ENCODE data around the gene ERN1. TPM values are rescaled to one million over a fixed set of nuclear protein-coding genes. Genes with fewer than 3 reads are reported as not detected.
A peak's percentile ranks its signal among the peaks of the same experiment; 100 is the strongest.

ERN1 gene
- total and polyA plus RNA-seq, 2 donors from 2014 or later: 2.8 to 37.0 TPM

GRCh38 chr17:64153565-64154312 is 23.8 kb upstream of the ERN1 start:
- intact Hi-C loops (cut with DNase I): loop anchor here (10.0 kb wide), 1 partner anchor 121 kb away; no protein-coding TSS in a partner anchor
- DNase-seq: peak in 2 of 5 donors; percentile 22 to 58
- H3K9me3 ChIP-seq (ENCODE audit: control insufficient read depth in 2 of 3, insufficient read depth in 1 of 3, low read length in 3 of 3): no peaks in the 10 kb centered on the region
- TF ChIP-seq CTCF (IDR thresholded peaks at IDR 0.05; ENCODE audit: borderline replicate concordance, extremely low read depth, insufficient read depth): no peak
- no peak for FAIRE-seq
- no peak overlapping the region for H3K27ac ChIP-seq (ENCODE audit: low read depth in 2 of 2, low read length in 2 of 2)
- peaks cover 2 to 12% (median 5%) of the 10 kb centered on the region in 3 donors for H3K36me3 ChIP-seq (ENCODE audit: control insufficient read depth in 2 of 3, insufficient read depth in 3 of 3, low read length in 3 of 3)
- H3K4me3 ChIP-seq (ENCODE audit: low read length in 3 of 3): no peak overlapping the region
- peaks cover 3 to 32% (median 21%) of the 10 kb centered on the region in 3 donors for H3K4me1 ChIP-seq (ENCODE audit: control insufficient read depth in 2 of 3, insufficient read depth in 2 of 3, low read depth in 1 of 3, low read length in 3 of 3)
- H3K9ac ChIP-seq (ENCODE audit: low read length in 3 of 3): no peak overlapping the region
- no peaks in the 10 kb centered on the region for H3K27me3 ChIP-seq (ENCODE audit: control insufficient read depth, insufficient read depth, low read length)

GRCh38 chr17:64152428-64153125 is 22.6 kb upstream of the ERN1 start:
- H3K4me1 ChIP-seq (ENCODE audit: control insufficient read depth in 2 of 3, insufficient read depth in 2 of 3, low read depth in 1 of 3, low read length in 3 of 3): peaks cover 0 to 24% (median 15%) of the 10 kb centered on the region in 3 donors
- intact Hi-C loops (cut with DNase I): loop anchor here (10.0 kb wide), 1 partner anchor 122 kb away; no protein-coding TSS in a partner anchor
- no peak overlapping the region for H3K4me3 ChIP-seq (ENCODE audit: low read length in 3 of 3)
- no peaks in the 10 kb centered on the region for H3K27me3 ChIP-seq (ENCODE audit: control insufficient read depth, insufficient read depth, low read length)
- H3K9ac ChIP-seq (ENCODE audit: low read length in 3 of 3): no peak overlapping the region
- DNase-seq: no peak
- no peaks in the 10 kb centered on the region for H3K9me3 ChIP-seq (ENCODE audit: control insufficient read depth in 2 of 3, insufficient read depth in 1 of 3, low read length in 3 of 3)
- no peak overlapping the region for H3K27ac ChIP-seq (ENCODE audit: low read depth in 2 of 2, low read length in 2 of 2)
- FAIRE-seq: no peak
- TF ChIP-seq CTCF (IDR thresholded peaks at IDR 0.05; ENCODE audit: borderline replicate concordance, extremely low read depth, insufficient read depth): no peak
- peaks cover 2 to 12% (median 5%) of the 10 kb centered on the region in 3 donors for H3K36me3 ChIP-seq (ENCODE audit: control insufficient read depth in 2 of 3, insufficient read depth in 3 of 3, low read length in 3 of 3)

- peaks cover 5 to 21% (median 15%) of the 10 kb centered on the region in 3 donors for H3K4me1 ChIP-seq (ENCODE audit: control insufficient read depth in 2 of 3, insufficient read depth in 2 of 3, low read depth in 1 of 3, low read length in 3 of 3)
- H3K9ac ChIP-seq (ENCODE audit: low read length in 3 of 3): no peak overlapping the region
- peaks cover 2 to 12% (median 5%) of the 10 kb centered on the region in 3 donors for H3K36me3 ChIP-seq (ENCODE audit: control insufficient read depth in 2 of 3, insufficient read depth in 3 of 3, low read length in 3 of 3)
- H3K27me3 ChIP-seq (ENCODE audit: control insufficient read depth, insufficient read depth, low read length): no peaks in the 10 kb centered on the region
- DNase-seq (no peak), FAIRE-seq (no peak)
- TF ChIP-seq CTCF (IDR thresholded peaks at IDR 0.05; ENCODE audit: borderline replicate concordance, extremely low read depth, insufficient read depth): no peak
- no peaks in the 10 kb centered on the region for H3K9me3 ChIP-seq (ENCODE audit: control insufficient read depth in 2 of 3, insufficient read depth in 1 of 3, low read length in 3 of 3)
- intact Hi-C loops (cut with DNase I): loop anchor here (10.0 kb wide), 1 partner anchor 124 kb away; no protein-coding TSS in a partner anchor
- H3K4me3 ChIP-seq (ENCODE audit: low read length in 3 of 3): no peak overlapping the region
- peak overlapping the region; percentile 45 to 76 for H3K27ac ChIP-seq (ENCODE audit: low read depth in 2 of 2, low read length in 2 of 2)
Observed at GRCh38 chr17:64151016-64151368, 21.0 kb upstream of the ERN1 start.
